Neural crest cell (in vitro differentiated cells): ENCODE results near the gene RAD18. TPM values are rescaled to one million over a fixed set of nuclear protein-coding genes. Genes with fewer than 3 reads are reported as not detected.

Experiments used
- DNase-seq: peaks from one replicate; pipeline ENCODE4 v3.0.0; 2021; ENCODE audit warnings: low read depth, mixed read lengths, low spot score
- H3K27ac Mint-ChIP-seq: one replicate; pipeline ENCODE4 v1.8.0; 2021; ENCODE audit warnings: mild to moderate bottlenecking, mixed read lengths; ENCODE audit not compliant: unreplicated experiment
- H3K27me3 Mint-ChIP-seq: 2 replicates; pipeline ENCODE4 v1.8.0; 2021; ENCODE audit warnings: low read depth, mild to moderate bottlenecking, mixed read lengths
- H3K36me3 Mint-ChIP-seq: 2 replicates; pipeline ENCODE4 v1.8.0; 2021; ENCODE audit warnings: low read depth, mild to moderate bottlenecking, mixed read lengths
- H3K4me1 Mint-ChIP-seq: 2 replicates; pipeline ENCODE4 v1.8.0; 2021; ENCODE audit warnings: mixed read lengths
- H3K4me3 Mint-ChIP-seq: one replicate; pipeline ENCODE4 v1.8.0; 2021; ENCODE audit warnings: mild to moderate bottlenecking, mixed read lengths
- H3K9me3 Mint-ChIP-seq: 2 replicates; pipeline ENCODE4 v1.8.0; 2021; ENCODE audit warnings: mixed read lengths
- total RNA-seq: library from RNA; stranded (reverse); gene quantifications from 2 replicates; pipeline ENCODE4 v1.2.1, GENCODE V29; 2021
- TF ChIP-seq, protein P1 (sequence below): fragments of 200-600 bp; sonication (generic); conservative IDR thresholded peaks from 2 replicates; pipeline ENCODE4 v1.5.0; 2021; ENCODE audit warnings: antibody characterized with exemption, mild to moderate bottlenecking

The RAD18 gene
- total RNA-seq, 1 donor from 2014 or later, result 36.3 TPM

DNA sequence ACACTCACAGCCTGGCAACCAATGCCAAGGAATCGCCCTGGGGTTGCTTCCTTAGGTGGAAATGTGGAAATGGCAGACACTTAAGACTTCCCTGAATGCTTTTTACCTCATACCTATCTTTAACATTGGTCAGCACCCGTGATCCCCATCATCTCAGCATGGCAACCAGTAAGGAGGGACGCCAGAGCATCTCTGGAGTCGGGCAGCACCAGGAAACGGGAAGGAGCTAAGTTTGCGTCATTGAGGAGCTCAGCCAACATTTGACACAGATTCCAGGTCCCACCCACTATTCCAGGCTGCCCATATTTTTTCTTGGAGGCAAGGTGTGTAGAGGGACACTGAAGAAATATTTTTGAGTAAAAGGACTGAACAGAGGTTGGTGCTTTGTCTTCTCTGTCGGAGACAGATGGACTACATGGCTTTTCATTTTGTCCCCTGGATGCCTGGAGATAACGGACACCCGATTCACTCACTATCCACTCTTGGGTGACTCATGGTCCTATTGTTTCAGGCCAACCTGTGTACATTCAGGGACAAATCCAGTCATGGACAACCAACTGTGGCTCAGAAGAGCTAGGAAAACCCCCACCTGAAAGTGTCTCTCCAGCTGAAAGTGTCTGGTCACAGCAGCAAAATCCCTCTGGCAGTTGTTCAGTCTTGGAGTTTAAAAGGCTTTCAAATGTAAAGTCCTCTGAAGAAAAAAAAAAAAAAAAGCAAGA is 123.5 kb downstream of the RAD18 start:
- H3K36me3 Mint-ChIP-seq, result peaks cover 1% of the 10 kb centered on the region
- no peak overlapping the region for H3K4me3 Mint-ChIP-seq
- H3K4me1 Mint-ChIP-seq, result peaks cover 5% of the 10 kb centered on the region
- H3K27ac Mint-ChIP-seq, result no peak overlapping the region
- H3K9me3 Mint-ChIP-seq, result no peaks in the 10 kb centered on the region
- H3K27me3 Mint-ChIP-seq, result no peaks in the 10 kb centered on the region
- no peak for DNase-seq
- TF ChIP-seq, protein P1, sequence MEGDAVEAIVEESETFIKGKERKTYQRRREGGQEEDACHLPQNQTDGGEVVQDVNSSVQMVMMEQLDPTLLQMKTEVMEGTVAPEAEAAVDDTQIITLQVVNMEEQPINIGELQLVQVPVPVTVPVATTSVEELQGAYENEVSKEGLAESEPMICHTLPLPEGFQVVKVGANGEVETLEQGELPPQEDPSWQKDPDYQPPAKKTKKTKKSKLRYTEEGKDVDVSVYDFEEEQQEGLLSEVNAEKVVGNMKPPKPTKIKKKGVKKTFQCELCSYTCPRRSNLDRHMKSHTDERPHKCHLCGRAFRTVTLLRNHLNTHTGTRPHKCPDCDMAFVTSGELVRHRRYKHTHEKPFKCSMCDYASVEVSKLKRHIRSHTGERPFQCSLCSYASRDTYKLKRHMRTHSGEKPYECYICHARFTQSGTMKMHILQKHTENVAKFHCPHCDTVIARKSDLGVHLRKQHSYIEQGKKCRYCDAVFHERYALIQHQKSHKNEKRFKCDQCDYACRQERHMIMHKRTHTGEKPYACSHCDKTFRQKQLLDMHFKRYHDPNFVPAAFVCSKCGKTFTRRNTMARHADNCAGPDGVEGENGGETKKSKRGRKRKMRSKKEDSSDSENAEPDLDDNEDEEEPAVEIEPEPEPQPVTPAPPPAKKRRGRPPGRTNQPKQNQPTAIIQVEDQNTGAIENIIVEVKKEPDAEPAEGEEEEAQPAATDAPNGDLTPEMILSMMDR, result no peak

DNA sequence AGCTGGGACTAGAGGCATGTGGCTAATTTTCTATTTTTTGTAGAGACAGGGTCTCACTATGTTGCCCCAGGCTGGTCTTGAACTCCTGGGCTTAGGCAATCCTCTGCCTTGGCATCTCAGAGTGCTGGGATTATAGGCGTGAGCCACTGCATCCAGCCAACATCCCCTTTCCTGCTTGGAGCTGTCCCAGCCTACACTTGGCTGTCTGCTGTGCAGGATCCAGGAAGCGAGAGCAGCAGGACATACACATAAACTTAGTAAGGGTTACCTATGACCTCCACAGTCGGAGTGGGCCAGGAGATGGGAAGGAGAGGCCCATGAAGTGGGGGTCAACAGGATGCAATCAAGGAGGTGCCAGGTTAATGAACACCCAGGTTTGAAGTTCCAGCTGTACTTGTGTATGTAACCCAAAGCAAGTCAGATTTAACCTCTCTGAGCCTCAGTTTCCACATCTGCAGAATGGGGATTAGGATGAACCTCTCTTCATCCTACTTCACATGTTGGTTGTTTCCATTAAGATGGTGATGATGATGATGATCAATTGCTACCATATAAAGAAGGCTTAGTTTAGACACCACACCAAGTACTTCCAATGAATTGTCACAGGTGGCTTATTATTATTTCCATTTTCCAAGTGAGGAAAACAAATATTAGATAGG is 124.4 kb downstream of the RAD18 start:
- H3K27ac Mint-ChIP-seq, result no peak overlapping the region
- H3K9me3 Mint-ChIP-seq, result no peaks in the 10 kb centered on the region
- no peaks in the 10 kb centered on the region for H3K36me3 Mint-ChIP-seq
- H3K4me1 Mint-ChIP-seq, result peaks cover 5% of the 10 kb centered on the region
- TF ChIP-seq, protein P1, result no peak
- no peak for DNase-seq
- H3K4me3 Mint-ChIP-seq, result no peak overlapping the region
- no peaks in the 10 kb centered on the region for H3K27me3 Mint-ChIP-seq

DNA sequence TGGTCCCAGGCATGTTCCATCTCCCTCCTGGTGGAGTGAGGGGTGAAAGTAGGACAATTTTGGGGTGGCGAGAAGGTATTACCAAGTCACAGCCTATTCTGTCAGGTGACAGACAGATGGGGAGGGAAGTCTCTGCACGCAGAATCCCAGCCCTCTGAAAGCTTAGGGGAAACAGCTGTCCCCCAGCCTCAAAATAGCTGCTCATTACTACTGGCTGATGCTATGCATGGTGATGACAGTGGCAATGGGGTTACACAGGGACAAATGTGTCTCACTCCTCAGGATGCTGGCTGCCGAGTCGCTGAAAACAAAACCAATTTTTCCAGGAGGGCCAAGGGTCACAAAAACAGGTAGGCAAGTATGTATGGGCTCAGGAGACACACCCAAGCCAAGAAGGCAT is 125.0 kb downstream of the RAD18 start:
- Mint-ChIP-seq H3K4me1 (peaks cover 5% of the 10 kb centered on the region), H3K4me3 (no peak overlapping the region), H3K27me3 (no peaks in the 10 kb centered on the region), H3K9me3 (no peaks in the 10 kb centered on the region), H3K36me3 (no peaks in the 10 kb centered on the region), H3K27ac (no peak overlapping the region)
- no peak for DNase-seq
- TF ChIP-seq, protein P1, result no peak

DNA sequence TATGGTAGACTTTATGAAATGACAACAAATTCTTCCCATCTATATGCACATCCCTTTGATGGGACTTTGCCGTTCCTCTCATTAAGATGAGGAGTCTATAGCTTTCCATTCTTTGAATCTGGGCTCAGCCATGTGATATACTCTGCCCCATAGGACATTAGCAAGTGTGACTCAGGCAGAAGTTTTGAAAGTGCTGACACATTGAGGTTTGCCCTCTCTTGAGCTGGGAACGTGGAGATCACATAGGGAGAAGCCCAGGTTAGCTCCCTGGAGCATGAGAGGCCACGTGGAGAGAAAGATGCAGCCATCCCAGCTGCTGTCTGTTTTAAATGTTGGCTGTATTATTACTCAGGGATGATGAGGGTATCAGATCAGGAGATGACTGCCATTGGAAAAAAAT is 126.1 kb downstream of the RAD18 start:
- Mint-ChIP-seq H3K9me3 (no peaks in the 10 kb centered on the region), H3K27ac (no peak overlapping the region), H3K27me3 (no peaks in the 10 kb centered on the region), H3K36me3 (no peaks in the 10 kb centered on the region), H3K4me3 (no peak overlapping the region), H3K4me1 (peaks cover 5% of the 10 kb centered on the region)
- TF ChIP-seq, protein P1, result no peak
- no peak for DNase-seq

DNA sequence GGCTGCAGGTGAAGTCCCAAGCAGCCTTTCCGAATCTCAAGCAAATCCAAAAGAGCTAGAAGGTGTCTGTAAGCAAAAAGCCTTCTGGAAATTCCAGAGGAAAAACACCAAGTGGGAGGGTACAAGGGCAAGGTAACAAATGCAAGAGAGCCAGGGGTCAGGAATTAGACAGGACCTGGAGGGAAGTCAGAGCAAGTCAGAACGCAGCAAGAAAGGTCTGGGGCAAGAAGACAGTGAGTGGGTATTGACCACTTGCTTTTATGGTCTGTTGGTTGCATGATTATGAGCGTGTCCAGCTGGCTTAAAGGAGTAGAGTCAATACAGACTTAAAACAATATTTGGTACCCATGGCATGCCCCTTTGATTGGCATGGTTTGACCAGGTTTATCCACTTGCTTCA is 127.2 kb downstream of the RAD18 start:
- TF ChIP-seq, protein P1, result no peak
- no peak for DNase-seq
- no peaks in the 10 kb centered on the region for H3K4me1 Mint-ChIP-seq
- no peaks in the 10 kb centered on the region for H3K9me3 Mint-ChIP-seq
- H3K36me3 Mint-ChIP-seq, result no peaks in the 10 kb centered on the region
- no peak overlapping the region for H3K27ac Mint-ChIP-seq
- no peaks in the 10 kb centered on the region for H3K27me3 Mint-ChIP-seq
- no peak overlapping the region for H3K4me3 Mint-ChIP-seq
